KMS-11 (cell line): ENCODE results near the gene CASK.

Experiments
- H2AFZ ChIP-seq: fragments of 200-600 bp; sonication (generic); 2 replicates; pipeline ENCODE4 v1.6.1; 2016; ENCODE audit warnings: antibody characterized with exemption, mixed run types, low read depth
- H3K27ac ChIP-seq: fragments of 200-600 bp; sonication (generic); 2 replicates; pipeline ENCODE4 v1.6.1; 2016; ENCODE audit warnings: mild to moderate bottlenecking, mixed run types
- H3K27me3 ChIP-seq: fragments of 200-600 bp; sonication (generic); 2 replicates; pipeline ENCODE4 v1.6.1; 2017; ENCODE audit warnings: mild to moderate bottlenecking, low read depth, mixed run types, moderate library complexity; ENCODE audit not compliant: insufficient read depth
- H3K36me3 ChIP-seq: fragments of 200-600 bp; sonication (generic); 2 replicates; pipeline ENCODE4 v1.6.1; 2017; ENCODE audit warnings: mild to moderate bottlenecking, mixed run types; ENCODE audit not compliant: insufficient read depth
- H3K4me1 ChIP-seq: fragments of 200-600 bp; sonication (generic); 2 replicates; pipeline ENCODE4 v1.6.1; 2016; ENCODE audit warnings: mild to moderate bottlenecking, low read depth, mixed run types; ENCODE audit not compliant: poor library complexity, severe bottlenecking
- H3K4me2 ChIP-seq: fragments of 200-600 bp; sonication (generic); 2 replicates; pipeline ENCODE4 v1.7.0; 2016; ENCODE audit warnings: mild to moderate bottlenecking, mixed run types
- H3K4me3 ChIP-seq: fragments of 200-600 bp; sonication (generic); IDR thresholded peaks from 2 replicates; pipeline ENCODE4 v1.6.1; 2017; ENCODE audit warnings: low read depth, low read length, mixed read lengths; ENCODE audit not compliant: insufficient read depth
- H3K79me2 ChIP-seq: fragments of 200-600 bp; sonication (generic); 2 replicates; pipeline ENCODE4 v1.6.1; 2016; ENCODE audit warnings: low read depth, mixed run types; ENCODE audit not compliant: insufficient read depth
- H3K9ac ChIP-seq: fragments of 200-600 bp; sonication (generic); 2 replicates; pipeline ENCODE4 v1.6.1; 2016; ENCODE audit warnings: mild to moderate bottlenecking, mixed run types
- H4K20me1 ChIP-seq: fragments of 200-600 bp; sonication (generic); 2 replicates; pipeline ENCODE4 v1.6.1; 2016; ENCODE audit warnings: mild to moderate bottlenecking, mixed run types; ENCODE audit not compliant: insufficient read depth
- TF ChIP-seq, protein P1 (sequence below): fragments of 200-600 bp; sonication (generic); conservative IDR thresholded peaks from 2 replicates; pipeline ENCODE4 v1.6.1; 2017; ENCODE audit warnings: low read depth, mild to moderate bottlenecking, antibody characterized with exemption, low read length, moderate library complexity, mixed read lengths

Gene CASK

GRCh38 chrX:41688835-41689234 lies 234.5 kb downstream of the CASK start, which contains the start of gene GPR34:
GPR34 (plus strand) TSS chrX:41688973; CDS start chrX:41695634, 6,661 bp downstream.
- Histone ChIP-seq H3K27me3 (no peaks in the 10 kb centered on the region), H2AFZ (no peak within 1 kb of the TSS), H3K4me1 (no peaks in the 10 kb centered on the region), H3K9ac (no peak within 1 kb of the TSS), H3K36me3 (no peaks in the 10 kb centered on the region), H3K4me3 (no peak within 1 kb of the TSS), H3K27ac (no peak within 1 kb of the TSS), H3K4me2 (no peak within 1 kb of the TSS), H3K79me2 (no peaks in the 10 kb centered on the region), H4K20me1 (no peaks in the 10 kb centered on the region)
- TF ChIP-seq, protein P1, sequence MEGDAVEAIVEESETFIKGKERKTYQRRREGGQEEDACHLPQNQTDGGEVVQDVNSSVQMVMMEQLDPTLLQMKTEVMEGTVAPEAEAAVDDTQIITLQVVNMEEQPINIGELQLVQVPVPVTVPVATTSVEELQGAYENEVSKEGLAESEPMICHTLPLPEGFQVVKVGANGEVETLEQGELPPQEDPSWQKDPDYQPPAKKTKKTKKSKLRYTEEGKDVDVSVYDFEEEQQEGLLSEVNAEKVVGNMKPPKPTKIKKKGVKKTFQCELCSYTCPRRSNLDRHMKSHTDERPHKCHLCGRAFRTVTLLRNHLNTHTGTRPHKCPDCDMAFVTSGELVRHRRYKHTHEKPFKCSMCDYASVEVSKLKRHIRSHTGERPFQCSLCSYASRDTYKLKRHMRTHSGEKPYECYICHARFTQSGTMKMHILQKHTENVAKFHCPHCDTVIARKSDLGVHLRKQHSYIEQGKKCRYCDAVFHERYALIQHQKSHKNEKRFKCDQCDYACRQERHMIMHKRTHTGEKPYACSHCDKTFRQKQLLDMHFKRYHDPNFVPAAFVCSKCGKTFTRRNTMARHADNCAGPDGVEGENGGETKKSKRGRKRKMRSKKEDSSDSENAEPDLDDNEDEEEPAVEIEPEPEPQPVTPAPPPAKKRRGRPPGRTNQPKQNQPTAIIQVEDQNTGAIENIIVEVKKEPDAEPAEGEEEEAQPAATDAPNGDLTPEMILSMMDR, result no peak

GRCh38 chrX:41688156-41688555 lies 235.2 kb downstream of the CASK start:
- no peak overlapping the region for H3K4me2 ChIP-seq
- TF ChIP-seq, protein P1, result no peak
- no peaks in the 10 kb centered on the region for H3K79me2 ChIP-seq
- H2AFZ ChIP-seq, result no peak overlapping the region
- H4K20me1 ChIP-seq, result no peaks in the 10 kb centered on the region
- H3K4me3 ChIP-seq, result no peak overlapping the region
- no peaks in the 10 kb centered on the region for H3K4me1 ChIP-seq
- no peaks in the 10 kb centered on the region for H3K36me3 ChIP-seq
- no peak overlapping the region for H3K9ac ChIP-seq
- no peak overlapping the region for H3K27ac ChIP-seq
- H3K27me3 ChIP-seq, result no peaks in the 10 kb centered on the region

DNA sequence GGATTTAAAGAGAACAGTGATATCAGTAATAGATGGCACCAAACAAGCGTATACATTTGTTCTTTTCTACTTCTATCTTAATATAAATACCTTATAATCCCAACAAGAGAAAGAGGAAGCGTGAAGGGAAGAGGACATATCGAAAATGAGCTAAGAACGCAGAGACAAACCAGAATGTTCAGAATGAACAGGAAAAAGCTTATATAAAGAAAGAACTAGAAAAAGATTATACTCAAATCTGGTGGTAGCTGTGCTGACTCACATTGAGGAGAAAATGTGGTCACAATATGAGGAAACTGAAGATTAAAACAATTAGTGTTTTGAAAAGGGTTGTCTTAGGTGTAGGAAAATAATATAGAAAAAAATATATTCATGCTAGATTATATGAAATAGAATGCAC lies 236.6 kb downstream of the CASK start:
- H2AFZ ChIP-seq, result no peak overlapping the region
- no peak overlapping the region for H3K4me3 ChIP-seq
- H3K36me3 ChIP-seq, result no peaks in the 10 kb centered on the region
- H3K79me2 ChIP-seq, result no peaks in the 10 kb centered on the region
- H3K4me2 ChIP-seq, result no peak overlapping the region
- H3K27me3 ChIP-seq, result no peaks in the 10 kb centered on the region
- no peak overlapping the region for H3K9ac ChIP-seq
- no peak overlapping the region for H3K27ac ChIP-seq
- TF ChIP-seq, protein P1, result no peak
- H4K20me1 ChIP-seq, result no peaks in the 10 kb centered on the region
- no peaks in the 10 kb centered on the region for H3K4me1 ChIP-seq

DNA sequence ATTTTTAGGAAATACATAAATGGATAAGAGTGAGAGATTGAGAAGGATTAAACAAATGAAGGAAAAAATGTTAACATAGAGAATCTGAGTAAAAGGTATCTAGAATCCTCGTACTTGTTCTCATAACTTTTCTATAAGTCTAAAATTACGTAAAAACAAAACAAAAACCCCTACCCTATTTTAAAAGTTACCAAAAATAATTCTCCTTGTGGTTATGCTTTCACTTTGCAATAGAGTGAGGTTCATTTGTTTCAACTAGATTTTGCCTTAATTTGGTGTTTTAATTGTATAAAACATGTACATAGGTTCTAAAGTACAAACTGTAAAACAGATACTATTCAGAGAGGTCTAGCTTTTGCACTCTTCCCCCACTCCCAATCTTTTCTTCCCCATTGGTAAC lies 238.4 kb downstream of the CASK start:
- TF ChIP-seq, protein P1, result no peak

DNA sequence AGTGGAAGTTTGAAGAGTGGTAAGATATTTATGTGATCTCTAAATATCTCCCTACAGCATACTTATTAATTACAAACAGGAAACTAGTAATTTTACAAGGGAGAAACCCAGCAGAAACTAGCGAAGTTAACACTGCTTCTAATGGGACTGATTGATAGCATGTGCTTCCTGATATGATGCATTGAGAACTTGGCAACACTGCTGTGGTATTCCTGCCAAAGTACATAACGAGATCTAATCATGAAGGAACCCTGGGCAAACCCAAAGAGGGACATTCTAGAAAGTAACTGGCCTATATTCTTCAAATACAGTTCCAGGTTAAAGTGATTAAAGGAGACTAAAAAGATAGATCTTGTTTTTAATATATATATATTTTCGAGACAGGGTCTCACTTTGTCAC lies 239.2 kb downstream of the CASK start:
- no peak overlapping the region for H3K27ac ChIP-seq
- no peaks in the 10 kb centered on the region for H4K20me1 ChIP-seq
- H3K79me2 ChIP-seq, result no peaks in the 10 kb centered on the region
- H2AFZ ChIP-seq, result no peak overlapping the region
- TF ChIP-seq, protein P1, result no peak
- H3K4me1 ChIP-seq, result no peaks in the 10 kb centered on the region
- no peaks in the 10 kb centered on the region for H3K27me3 ChIP-seq
- no peak overlapping the region for H3K9ac ChIP-seq
- no peak overlapping the region for H3K4me2 ChIP-seq
- H3K36me3 ChIP-seq, result no peaks in the 10 kb centered on the region
- no peak overlapping the region for H3K4me3 ChIP-seq

More for the DNA sequence above, 238.4 kb downstream of the CASK start:
- Histone ChIP-seq H3K4me3 (no peak overlapping the region), H3K9ac (no peak overlapping the region), H3K4me1 (no peaks in the 10 kb centered on the region), H3K27ac (no peak overlapping the region), H2AFZ (no peak overlapping the region), H3K27me3 (no peaks in the 10 kb centered on the region), H3K79me2 (no peaks in the 10 kb centered on the region), H4K20me1 (no peaks in the 10 kb centered on the region), H3K4me2 (no peak overlapping the region), H3K36me3 (no peaks in the 10 kb centered on the region)
